Body of pancreas (tissue), 4 donors: ENCODE measurements around the gene ALX4. TPM values are rescaled to one million over a fixed set of nuclear protein-coding genes. Genes with fewer than 3 reads are reported as not detected.

ENCODE experiments used
- ATAC-seq: fragments of 150-250 bp; one replicate; pipeline ENCODE4 v1.9.1; 2016
- DNase-seq, 4 donors: peaks; one replicate each; pipeline ENCODE4 v3.0.0-alpha.2; 2019
- H3K27ac ChIP-seq, 4 donors: fragments of 200-600 bp; sonication (generic); 1 replicate in 3 of 4; 2 replicates in 1 of 4; pipeline versions ENCODE4 v1.5.1 to v1.6.1; 2016 to 2019; ENCODE audit warnings: mild to moderate bottlenecking in 1 of 4, mixed read lengths in 1 of 4, moderate library complexity in 1 of 4
- H3K27me3 ChIP-seq, 2 donors: fragments of 200-600 bp; sonication (generic); one replicate each; pipeline ENCODE4 v1.6.0; 2016; ENCODE audit warnings: mild to moderate bottlenecking in 1 of 2
- H3K36me3 ChIP-seq, 2 donors: fragments of 200-600 bp; sonication (generic); replicated peaks in 1 of 2; 2 replicates each; pipeline ENCODE4 v1.5.1; 2016; ENCODE audit warnings: low read depth in 2 of 2; ENCODE audit not compliant: insufficient read depth in 1 of 2
- H3K4me1 ChIP-seq: fragments of 200-600 bp; sonication (generic); one replicate; pipeline ENCODE4 v1.6.0; 2016
- H3K4me3 ChIP-seq, 2 donors: fragments of 200-600 bp; sonication (generic); 1 replicate in 1 of 2; 2 replicates in 1 of 2; pipeline ENCODE4 v1.5.1; 2016 to 2019
- H3K9me3 ChIP-seq, 3 donors: fragments of 200-600 bp; sonication (generic); 1 replicate in 2 of 3; 2 replicates in 1 of 3; pipeline ENCODE4 v1.5.1; 2016
- POLR2A ChIP-seq, 3 donors: fragments of 450-650 bp; IDR thresholded peaks; one replicate each; pipeline ENCODE4 v1.6.1; 2016; ENCODE audit warnings: antibody characterized with exemption in 3 of 3, mild to moderate bottlenecking in 2 of 3
- WGBS, 2 donors: methylation state at CpG; one replicate each; pipeline ENCODE4 v1.1.5; 2017; 5-methylcytosine and 5-hydroxymethylcytosine counted together
- intact Hi-C: fragments of 100-400 bp; cut with DNase I; formaldehyde crosslinking; loops from one replicate; pipeline ENCODE4 v1.15.1; 2023
- total RNA-seq, 2 donors: library from RNA; depleted of rRNA; stranded (reverse); fragments of >200 nt; gene quantifications; one replicate each; pipeline ENCODE4 v1.1.0, GENCODE V29; 2016
- TF ChIP-seq, protein P1 (sequence below), 7 experiments: fragments of 450-650 bp in 4 of 7; fragments of 200-600 bp in 3 of 7; sonication (generic) in 3 of 7; IDR thresholded peaks; one replicate each; pipeline ENCODE4 v1.5.1; 2016 to 2019; ENCODE audit warnings: antibody characterized with exemption in 7 of 7

The ALX4 gene
- total RNA-seq, 2 donors from 2014 or later, result not detected

DNA sequence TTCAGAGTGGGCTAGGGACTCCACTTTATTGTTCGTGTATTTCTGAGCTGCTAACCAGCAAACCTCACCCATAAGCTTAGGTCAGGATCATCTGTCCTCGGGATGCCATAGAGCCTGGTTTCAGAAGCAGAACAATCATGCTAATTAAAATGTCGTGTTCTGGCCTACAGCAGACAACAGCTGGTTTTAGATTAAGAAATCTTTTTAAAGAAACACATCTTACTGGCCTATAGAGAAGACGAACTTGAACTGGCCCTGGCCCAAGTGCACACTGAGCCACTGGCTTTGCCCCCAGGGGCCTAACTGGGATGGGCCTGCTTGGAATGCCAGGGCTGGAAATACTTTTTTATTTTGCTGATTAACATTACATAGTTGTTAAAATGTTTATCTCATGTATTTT is 63.2 kb downstream of the ALX4 start:
- H3K27me3 ChIP-seq, result no peaks in the 10 kb centered on the region
- H3K9me3 ChIP-seq, result no peaks in the 10 kb centered on the region
- TF ChIP-seq, protein P1, sequence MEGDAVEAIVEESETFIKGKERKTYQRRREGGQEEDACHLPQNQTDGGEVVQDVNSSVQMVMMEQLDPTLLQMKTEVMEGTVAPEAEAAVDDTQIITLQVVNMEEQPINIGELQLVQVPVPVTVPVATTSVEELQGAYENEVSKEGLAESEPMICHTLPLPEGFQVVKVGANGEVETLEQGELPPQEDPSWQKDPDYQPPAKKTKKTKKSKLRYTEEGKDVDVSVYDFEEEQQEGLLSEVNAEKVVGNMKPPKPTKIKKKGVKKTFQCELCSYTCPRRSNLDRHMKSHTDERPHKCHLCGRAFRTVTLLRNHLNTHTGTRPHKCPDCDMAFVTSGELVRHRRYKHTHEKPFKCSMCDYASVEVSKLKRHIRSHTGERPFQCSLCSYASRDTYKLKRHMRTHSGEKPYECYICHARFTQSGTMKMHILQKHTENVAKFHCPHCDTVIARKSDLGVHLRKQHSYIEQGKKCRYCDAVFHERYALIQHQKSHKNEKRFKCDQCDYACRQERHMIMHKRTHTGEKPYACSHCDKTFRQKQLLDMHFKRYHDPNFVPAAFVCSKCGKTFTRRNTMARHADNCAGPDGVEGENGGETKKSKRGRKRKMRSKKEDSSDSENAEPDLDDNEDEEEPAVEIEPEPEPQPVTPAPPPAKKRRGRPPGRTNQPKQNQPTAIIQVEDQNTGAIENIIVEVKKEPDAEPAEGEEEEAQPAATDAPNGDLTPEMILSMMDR (IDR thresholded peaks at IDR 0.05), result no peak
- TF ChIP-seq POLR2A (IDR thresholded peaks at IDR 0.05), result no peak
- no peaks in the 10 kb centered on the region for H3K36me3 ChIP-seq
- DNase-seq (no peak), ATAC-seq (no peak)
- H3K27ac ChIP-seq, result no peak overlapping the region
- intact Hi-C loops, result no loop called here
- H3K4me3 ChIP-seq, result no peak overlapping the region
- 73 to 74% methylated on average over 4 of the region's 4 CpGs for WGBS, 2 donors
- H3K4me1 ChIP-seq, result peaks cover 16% of the 10 kb centered on the region

DNA sequence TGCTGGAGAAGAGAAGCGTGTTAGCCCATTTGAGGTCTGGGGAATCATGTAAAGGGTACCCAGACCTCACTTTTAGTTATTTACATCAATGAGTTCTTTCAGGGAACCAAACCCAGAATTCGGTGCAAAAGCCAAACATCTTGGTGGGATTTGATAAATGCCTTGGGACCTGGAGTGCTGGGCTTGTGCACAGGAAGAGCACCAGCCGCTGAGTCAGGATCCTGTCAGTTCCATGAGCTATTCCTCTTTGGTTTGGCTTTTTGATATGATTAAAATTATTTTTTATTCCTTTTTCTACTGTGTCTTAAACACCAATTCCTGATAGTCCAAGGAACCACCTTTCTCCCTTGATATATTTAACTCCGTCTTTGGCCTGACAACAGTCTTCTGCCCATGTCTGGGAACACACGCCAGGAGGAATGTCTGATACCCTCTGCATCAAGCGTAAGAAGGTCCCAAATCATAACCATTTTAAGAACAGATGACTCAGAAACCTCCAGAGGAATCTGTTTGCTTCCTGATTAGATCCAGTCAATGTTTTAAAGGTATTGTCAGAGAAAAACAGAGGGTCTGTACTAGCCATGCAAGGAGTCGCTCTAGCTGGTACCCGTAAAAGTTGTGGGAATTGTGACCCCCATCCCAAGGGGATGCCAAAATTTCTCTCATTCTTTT is 65.2 kb downstream of the ALX4 start:
- TF ChIP-seq POLR2A (IDR thresholded peaks at IDR 0.05), result no peak
- TF ChIP-seq, protein P1 (IDR thresholded peaks at IDR 0.05), result no peak
- H3K9me3 ChIP-seq, result no peaks in the 10 kb centered on the region
- intact Hi-C loops, result no loop called here
- no peak overlapping the region for H3K4me3 ChIP-seq
- H3K27me3 ChIP-seq, result no peaks in the 10 kb centered on the region
- H3K4me1 ChIP-seq, result peaks cover 16% of the 10 kb centered on the region
- ATAC-seq, result no peak
- no peak for DNase-seq
- H3K36me3 ChIP-seq, result no peaks in the 10 kb centered on the region
- WGBS, 2 donors, result 93 to 95% methylated on average over 8 of the region's 8 CpGs
- no peak overlapping the region for H3K27ac ChIP-seq

DNA sequence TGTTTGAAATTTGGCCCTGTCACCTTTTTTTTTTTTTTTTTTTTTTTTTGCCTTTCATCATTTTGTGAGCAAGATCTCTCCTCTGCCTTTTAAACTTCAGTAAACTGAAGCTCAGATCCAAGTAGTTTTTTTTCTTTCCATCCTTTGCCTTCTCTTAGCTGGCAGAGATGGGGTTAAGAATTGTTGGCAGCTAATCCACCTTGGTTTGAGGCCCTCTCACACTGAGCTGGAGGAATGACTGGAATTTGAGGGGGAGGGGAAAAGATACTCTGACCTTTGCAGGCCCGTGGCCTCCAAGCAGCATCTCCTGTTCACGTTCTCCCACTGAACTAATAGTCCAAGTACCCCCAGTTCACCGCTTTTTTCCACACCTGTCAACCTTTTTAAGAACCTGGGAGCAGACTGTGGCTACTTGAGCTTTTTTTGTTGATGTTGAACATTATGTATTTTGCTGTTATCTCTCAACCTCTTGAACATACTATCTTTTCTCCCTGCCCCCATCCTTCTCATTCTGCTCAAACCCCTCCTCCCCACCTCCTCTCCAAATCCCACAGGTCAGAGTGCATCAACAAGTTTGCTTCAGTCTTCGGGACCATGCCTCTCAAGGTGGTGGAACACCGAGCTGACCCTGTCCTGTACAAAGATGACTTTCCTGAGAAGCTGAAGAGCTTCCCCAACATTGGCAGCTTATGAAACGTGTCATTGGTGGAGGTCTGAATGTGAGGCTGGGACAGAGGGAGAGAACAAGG is 66.2 kb downstream of the ALX4 start:
- Histone ChIP-seq H3K4me1 (peaks cover 16% of the 10 kb centered on the region), H3K27ac (peak overlapping the region in 1 of 4 donors; percentile 44), H3K36me3 (no peaks in the 10 kb centered on the region), H3K27me3 (no peaks in the 10 kb centered on the region), H3K4me3 (no peak overlapping the region), H3K9me3 (no peaks in the 10 kb centered on the region)
- WGBS, 2 donors, result 64% methylated on average over 6 of the region's 6 CpGs
- intact Hi-C loops, result no loop called here
- ATAC-seq (peak; percentile 71), DNase-seq (peak in 1 of 4 donors; percentile 17)
- TF ChIP-seq POLR2A (IDR thresholded peaks at IDR 0.05), result no peak
- TF ChIP-seq, protein P1 (IDR thresholded peaks at IDR 0.05), result no peak

DNA sequence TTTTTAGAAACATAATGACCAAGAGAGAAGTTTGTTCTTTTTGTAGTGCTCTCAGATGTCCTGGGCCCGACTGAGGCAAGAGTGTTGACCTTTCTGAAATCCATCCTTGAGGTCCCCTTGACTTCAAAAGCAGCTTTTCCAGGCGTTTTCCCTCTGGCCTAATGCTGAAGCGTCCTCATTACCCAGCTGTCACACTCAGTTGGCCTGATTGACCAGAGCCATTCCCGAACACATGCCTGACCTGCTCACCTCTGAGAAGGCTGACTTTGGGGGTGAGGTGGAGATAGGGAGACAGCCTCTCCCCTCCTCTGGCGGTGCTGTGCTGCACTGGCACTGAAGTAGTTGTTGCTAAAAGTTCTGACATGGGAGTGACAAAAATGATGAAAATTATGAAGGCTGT is 66.9 kb downstream of the ALX4 start:
- Histone ChIP-seq H3K4me1 (peaks cover 16% of the 10 kb centered on the region), H3K9me3 (no peaks in the 10 kb centered on the region), H3K27me3 (no peaks in the 10 kb centered on the region), H3K27ac (peak overlapping the region in 1 of 4 donors; percentile 44), H3K4me3 (no peak overlapping the region), H3K36me3 (no peaks in the 10 kb centered on the region)
- no peak for DNase-seq
- intact Hi-C loops, result no loop called here
- no peak for ATAC-seq
- TF ChIP-seq POLR2A (IDR thresholded peaks at IDR 0.05), result no peak
- TF ChIP-seq, protein P1 (IDR thresholded peaks at IDR 0.05), result no peak
- WGBS, 2 donors, result 48 to 73% methylated on average over 5 of the region's 5 CpGs
